WERI-Rb-1 (cell line): ENCODE results near the gene LAMTOR4.
A peak's percentile ranks its signal among the peaks of the same experiment; 100 is the strongest.

ENCODE experiments used
- DNase-seq: peaks from one replicate; pipeline ENCODE4 v3.0.0-alpha.2; 2020
- H3K27ac ChIP-seq: fragments of 250-450 bp; sonication (Bioruptor Pico); 2 replicates; pipeline ENCODE4 v1.5.1; 2020; ENCODE audit warnings: mild to moderate bottlenecking, moderate library complexity
- H3K27me3 ChIP-seq: fragments of 250-450 bp; sonication (Bioruptor Pico); 2 replicates; pipeline ENCODE4 v1.5.1; 2021; ENCODE audit warnings: mild to moderate bottlenecking, low read depth, moderate library complexity; ENCODE audit not compliant: insufficient read depth, severe bottlenecking
- H3K36me3 ChIP-seq: fragments of 250-450 bp; sonication (Bioruptor Pico); 2 replicates; pipeline ENCODE4 v1.5.1; 2020; ENCODE audit warnings: mild to moderate bottlenecking, moderate library complexity
- H3K4me3 ChIP-seq: 2 replicates; pipeline ENCODE4 v1.5.1; 2011; ENCODE audit warnings: low read depth, mild to moderate bottlenecking, control low read depth, low read length
- H3K9me3 ChIP-seq: fragments of 250-450 bp; sonication (Bioruptor Pico); 2 replicates; pipeline ENCODE4 v1.5.1; 2021; ENCODE audit warnings: mild to moderate bottlenecking, moderate library complexity; ENCODE audit not compliant: severe bottlenecking
- TF ChIP-seq, protein P1 (sequence below): IDR thresholded peaks from 2 replicates; pipeline ENCODE4 v1.5.1; 2011; ENCODE audit warnings: low read depth, mild to moderate bottlenecking, control low read depth, inconsistent platforms, low read length

The LAMTOR4 gene

DNA sequence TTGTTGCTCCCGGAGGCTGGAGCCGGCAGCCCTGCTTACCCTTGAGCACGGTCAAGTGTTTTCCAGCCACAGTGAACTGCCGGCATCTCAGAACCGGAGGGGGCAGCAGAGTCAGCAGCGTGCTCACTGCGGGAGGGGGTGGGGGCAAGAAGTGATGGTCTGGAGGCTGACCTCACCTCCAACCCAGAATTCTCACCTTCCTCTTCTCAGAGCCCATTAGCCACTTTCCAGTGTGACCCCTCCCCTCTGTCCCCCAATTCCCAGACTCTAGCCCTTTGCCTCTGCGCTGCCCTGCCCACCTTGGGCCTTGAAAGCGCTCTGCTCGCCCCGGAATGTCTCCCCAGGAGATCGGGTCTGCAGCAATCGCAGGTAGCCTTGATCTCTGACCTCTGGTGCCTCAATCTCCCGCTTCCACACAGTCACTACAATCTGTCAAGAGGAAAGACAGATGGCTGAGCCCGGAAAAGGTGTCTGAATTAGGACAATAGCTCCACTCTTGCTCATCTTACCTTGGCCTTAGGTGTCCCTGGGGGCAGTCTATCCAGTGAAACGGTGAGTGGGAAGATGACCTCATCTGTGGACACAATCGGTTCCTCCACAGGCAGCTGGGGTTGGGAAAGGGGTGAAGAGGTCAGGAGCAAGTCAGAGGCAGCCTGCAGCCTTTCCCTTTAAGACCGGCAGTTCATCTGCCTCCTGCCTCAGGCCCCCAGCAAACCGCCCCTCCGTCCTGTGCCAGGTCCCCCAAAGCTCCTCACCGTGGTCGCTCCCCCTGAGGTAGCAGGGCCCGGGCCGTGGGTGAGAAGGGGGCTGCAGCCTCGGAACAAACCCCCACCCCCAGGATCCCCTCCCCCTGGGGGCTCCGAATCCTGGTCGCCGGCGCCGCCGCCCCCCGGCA lies 8.9 kb downstream of the LAMTOR4 start:
- H3K4me3 ChIP-seq: peak overlapping the region; percentile 77
- DNase-seq: peak; percentile 54
- H3K9me3 ChIP-seq: no peaks in the 10 kb centered on the region
- peaks cover 37% of the 10 kb centered on the region for H3K36me3 ChIP-seq
- peak overlapping the region; percentile 71 for H3K27ac ChIP-seq
- no peaks in the 10 kb centered on the region for H3K27me3 ChIP-seq
- TF ChIP-seq, protein P1, sequence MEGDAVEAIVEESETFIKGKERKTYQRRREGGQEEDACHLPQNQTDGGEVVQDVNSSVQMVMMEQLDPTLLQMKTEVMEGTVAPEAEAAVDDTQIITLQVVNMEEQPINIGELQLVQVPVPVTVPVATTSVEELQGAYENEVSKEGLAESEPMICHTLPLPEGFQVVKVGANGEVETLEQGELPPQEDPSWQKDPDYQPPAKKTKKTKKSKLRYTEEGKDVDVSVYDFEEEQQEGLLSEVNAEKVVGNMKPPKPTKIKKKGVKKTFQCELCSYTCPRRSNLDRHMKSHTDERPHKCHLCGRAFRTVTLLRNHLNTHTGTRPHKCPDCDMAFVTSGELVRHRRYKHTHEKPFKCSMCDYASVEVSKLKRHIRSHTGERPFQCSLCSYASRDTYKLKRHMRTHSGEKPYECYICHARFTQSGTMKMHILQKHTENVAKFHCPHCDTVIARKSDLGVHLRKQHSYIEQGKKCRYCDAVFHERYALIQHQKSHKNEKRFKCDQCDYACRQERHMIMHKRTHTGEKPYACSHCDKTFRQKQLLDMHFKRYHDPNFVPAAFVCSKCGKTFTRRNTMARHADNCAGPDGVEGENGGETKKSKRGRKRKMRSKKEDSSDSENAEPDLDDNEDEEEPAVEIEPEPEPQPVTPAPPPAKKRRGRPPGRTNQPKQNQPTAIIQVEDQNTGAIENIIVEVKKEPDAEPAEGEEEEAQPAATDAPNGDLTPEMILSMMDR: peak; percentile 34; the same call in 1 of the 2 replicates

DNA sequence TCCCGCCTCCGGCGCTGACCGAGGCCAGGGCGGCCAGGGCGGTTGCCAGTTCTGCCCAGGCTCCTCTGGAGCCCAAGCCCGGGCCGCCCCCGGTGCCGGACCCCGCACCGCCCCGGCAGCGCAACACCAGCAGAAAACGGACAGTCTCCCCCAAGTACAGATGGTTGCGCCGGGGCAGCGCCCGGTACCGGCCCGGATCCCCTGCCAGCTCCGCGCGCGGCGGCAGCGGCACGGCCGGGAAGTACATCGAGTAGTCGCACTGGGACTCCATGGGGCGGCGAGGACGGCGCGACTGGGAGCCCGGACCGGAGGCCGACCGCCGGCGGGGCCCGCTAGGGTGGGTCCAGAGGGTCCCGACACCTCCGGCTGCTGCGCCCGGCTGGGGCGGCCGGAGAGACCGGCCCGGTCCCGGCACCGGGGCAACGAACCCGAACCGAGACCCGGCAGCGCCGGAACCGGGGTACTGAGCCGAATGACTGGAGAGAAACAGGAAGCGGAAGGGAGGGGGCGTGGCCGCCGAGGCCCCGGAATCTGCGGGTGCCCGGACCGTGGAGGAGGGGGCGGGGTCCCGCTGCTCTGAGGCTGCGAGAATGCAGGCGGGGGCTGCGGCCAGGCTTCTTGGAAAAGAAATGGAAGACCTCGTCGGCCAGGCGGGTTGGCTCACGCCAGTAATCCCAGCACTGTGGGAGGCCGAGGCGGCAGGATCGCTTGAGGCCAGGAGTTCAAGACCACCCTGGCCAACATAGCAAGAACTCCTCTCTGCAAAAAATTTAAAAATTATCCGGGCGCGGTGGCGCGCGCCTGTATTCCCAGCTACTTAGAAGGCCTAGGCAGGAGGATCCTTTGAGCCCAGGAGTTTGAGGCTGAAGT lies 9.7 kb downstream of the LAMTOR4 start, which contains the start of gene TRAPPC14:
TSS of gene TRAPPC14 (minus strand) at position 495 of the 870 bp plus-strand sequence. CDS start at position 271, 224 bp downstream.
- H3K27me3 ChIP-seq: no peaks in the 10 kb centered on the region

DNA sequence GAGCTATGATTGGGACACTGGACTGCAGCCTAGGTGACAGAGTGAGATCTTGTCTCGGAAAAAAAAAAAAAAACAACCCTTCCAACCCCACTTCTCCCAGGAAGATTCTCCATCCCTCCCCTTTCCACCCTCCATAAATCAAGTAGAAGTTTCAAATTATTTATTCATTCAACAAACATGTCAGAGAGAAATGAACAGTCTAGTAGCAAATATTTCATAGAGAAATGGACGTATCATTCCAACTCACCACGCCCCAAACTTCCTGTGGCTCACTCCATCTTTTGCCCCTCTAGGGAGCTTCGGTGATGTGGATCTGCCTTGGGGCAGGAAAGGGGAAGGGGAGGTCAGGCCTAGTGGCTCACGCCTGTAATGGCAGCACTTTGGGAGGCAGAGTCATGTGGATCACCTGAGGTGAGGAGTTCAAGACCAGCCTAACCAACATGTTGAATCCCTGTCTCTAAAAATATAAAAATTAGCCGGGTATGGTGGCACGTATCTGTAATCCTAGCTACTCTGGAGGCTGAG lies 10.4 kb downstream of the LAMTOR4 start:
- H3K4me3 ChIP-seq: peak overlapping the region; percentile 77
- DNase-seq: no peak
- H3K27ac ChIP-seq: peak overlapping the region; percentile 71

More for the DNA sequence above, 9.7 kb downstream of the LAMTOR4 start, which contains the start of gene TRAPPC14:
- TF ChIP-seq, protein P1: no peak
- DNase-seq: peak; percentile 96
- Histone ChIP-seq H3K9me3 (no peaks in the 10 kb centered on the region), H3K36me3 (peaks cover 29% of the 10 kb centered on the region), H3K4me3 (peak within 1 kb of the TSS; percentile 77), H3K27ac (peak within 1 kb of the TSS; percentile 71)

DNA sequence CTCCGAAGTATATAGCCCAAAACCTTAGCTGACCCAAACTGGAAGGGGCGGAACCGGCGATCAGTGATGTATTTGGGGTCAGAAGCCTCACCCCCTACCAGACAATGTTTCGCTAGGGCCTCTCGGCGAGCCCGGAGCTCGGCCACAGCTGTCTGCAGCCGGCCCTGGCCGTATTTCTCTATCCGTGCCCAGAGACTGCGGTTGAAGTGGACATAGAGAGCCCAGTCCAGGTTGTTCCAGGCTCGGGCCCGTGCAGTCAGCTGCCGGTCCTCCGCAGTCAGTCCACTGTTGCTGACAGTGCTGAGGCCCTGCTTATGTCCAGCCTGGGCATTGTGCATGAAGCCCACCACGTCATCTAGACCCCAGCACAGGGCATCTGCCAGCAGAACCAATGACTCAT lies 11.3 kb downstream of the LAMTOR4 start:
- TF ChIP-seq, protein P1: no peak

More for the DNA sequence above, 10.4 kb downstream of the LAMTOR4 start:
- H3K36me3 ChIP-seq: peaks cover 22% of the 10 kb centered on the region
- no peaks in the 10 kb centered on the region for H3K27me3 ChIP-seq
- no peaks in the 10 kb centered on the region for H3K9me3 ChIP-seq
- TF ChIP-seq, protein P1: no peak

DNA sequence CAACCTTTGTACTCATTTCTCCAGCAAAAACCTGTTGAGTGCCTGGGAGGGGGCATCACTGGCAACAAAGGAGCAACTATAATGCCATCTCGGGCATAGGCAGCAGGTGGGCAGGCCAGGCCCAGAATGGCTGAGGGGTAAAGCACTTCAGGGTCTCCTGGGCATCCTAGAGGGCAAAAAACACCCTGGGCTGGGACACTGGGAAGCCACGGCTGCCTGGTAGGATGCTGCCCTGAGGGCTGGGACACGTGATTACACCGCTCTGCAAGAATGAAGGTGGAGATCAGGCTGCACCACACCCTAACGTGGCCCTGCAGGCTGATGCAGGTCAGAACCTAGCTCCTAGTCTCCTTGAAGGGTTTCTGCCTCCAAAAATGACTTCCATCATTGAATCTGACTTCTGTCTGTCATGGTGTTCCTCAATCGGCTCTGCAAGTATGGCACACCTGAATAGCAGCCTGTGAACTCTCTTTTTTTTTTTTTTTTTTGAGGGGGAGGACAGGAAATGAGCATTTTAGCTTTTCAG lies 14.4 kb downstream of the LAMTOR4 start:
- Histone ChIP-seq H3K27ac (no peak overlapping the region), H3K27me3 (no peaks in the 10 kb centered on the region), H3K4me3 (no peak overlapping the region), H3K36me3 (no peaks in the 10 kb centered on the region), H3K9me3 (no peaks in the 10 kb centered on the region)
- TF ChIP-seq, protein P1: no peak
- DNase-seq: no peak

More for the DNA sequence above, 11.3 kb downstream of the LAMTOR4 start:
- no peak for DNase-seq
- H3K27me3 ChIP-seq: no peaks in the 10 kb centered on the region
- no peak overlapping the region for H3K27ac ChIP-seq
- peaks cover 16% of the 10 kb centered on the region for H3K36me3 ChIP-seq
- no peaks in the 10 kb centered on the region for H3K9me3 ChIP-seq
- H3K4me3 ChIP-seq: no peak overlapping the region
